GM04503 (cell line): Measurements from ENCODE around the gene HIRIP3.
"Not testable (repeated sequence)": the region's sequence is repeated elsewhere in the genome, so short reads cannot be mapped to it uniquely, and the experiment has no call there.

ENCODE experiments used
- DNase-seq: peaks from one replicate; pipeline ENCODE4 v3.0.0-alpha.2; 2012; ENCODE audit warnings: low read depth

Gene HIRIP3, protein sequence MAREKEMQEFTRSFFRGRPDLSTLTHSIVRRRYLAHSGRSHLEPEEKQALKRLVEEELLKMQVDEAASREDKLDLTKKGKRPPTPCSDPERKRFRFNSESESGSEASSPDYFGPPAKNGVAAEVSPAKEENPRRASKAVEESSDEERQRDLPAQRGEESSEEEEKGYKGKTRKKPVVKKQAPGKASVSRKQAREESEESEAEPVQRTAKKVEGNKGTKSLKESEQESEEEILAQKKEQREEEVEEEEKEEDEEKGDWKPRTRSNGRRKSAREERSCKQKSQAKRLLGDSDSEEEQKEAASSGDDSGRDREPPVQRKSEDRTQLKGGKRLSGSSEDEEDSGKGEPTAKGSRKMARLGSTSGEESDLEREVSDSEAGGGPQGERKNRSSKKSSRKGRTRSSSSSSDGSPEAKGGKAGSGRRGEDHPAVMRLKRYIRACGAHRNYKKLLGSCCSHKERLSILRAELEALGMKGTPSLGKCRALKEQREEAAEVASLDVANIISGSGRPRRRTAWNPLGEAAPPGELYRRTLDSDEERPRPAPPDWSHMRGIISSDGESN

DNA sequence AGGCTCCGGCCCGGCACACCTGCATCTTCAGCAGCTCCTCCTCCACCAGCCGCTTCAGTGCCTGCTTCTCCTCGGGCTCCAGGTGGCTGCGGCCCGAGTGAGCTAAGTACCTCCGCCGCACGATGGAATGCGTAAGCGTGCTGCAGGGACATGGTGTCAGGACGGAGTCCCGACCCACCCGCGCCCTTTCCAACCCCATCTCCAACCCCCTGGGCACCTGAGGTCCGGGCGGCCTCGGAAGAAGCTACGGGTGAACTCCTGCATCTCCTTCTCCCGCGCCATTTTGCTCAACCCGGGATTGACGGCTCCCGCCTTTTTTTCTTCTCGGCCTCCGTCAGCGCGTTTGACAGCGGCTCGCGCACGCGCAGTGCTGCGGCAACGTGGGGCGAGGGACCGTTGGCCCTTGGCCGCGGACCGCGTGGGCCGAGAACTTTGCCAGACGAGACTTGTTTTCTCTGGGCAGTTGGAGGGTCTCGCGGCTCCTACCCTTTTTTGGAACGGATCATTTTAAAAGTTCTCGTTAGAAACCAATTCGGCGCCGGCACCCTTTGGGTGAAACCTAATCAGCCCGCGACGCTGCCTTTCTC, at the start of gene HIRIP3:
HIRIP3 (minus strand) TSS at position 294 of the 587 bp plus-strand sequence; CDS start at position 282, 12 bp downstream.
- DNase-seq, result no peak

DNA sequence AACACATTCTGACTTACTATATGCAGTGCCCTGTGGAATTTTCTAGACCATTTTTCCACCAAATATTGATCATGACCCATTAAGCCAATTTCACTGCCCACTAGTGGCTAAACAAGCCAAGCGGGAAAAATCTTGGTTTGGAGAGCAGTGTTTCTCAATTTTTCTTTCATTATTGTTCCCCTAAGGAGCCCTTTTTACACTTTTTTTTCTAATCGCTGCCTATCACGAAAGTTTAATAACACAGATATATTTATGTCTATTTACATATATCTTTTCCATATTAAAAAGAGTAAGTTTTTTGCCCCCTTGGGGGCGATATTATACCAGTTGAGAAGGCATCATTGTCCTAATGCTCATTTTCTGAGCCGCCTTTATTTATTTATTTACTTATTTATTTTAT, 46.4 kb upstream of the HIRIP3 start:
- DNase-seq, result no peak

DNA sequence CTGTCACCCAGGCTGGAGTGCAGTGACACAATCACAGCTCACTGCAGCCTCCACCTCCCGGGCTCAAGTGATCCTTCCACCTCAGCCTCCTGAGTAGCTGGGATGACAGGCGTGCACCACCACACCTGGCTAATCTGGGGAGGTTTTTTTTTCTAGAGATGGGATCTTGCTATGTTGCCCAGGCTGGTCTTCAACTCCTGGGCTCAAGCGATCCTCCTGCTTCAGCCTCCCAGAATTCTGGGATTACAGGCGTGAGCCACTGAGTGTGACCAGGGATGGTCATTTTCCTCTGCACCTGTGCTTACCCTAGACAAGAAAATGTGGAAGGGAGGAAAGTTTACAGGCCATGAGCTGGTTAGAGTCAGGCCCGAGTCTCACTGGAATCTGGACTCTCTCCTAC, 45.3 kb upstream of the HIRIP3 start:
- not testable (repeated sequence) for DNase-seq

DNA sequence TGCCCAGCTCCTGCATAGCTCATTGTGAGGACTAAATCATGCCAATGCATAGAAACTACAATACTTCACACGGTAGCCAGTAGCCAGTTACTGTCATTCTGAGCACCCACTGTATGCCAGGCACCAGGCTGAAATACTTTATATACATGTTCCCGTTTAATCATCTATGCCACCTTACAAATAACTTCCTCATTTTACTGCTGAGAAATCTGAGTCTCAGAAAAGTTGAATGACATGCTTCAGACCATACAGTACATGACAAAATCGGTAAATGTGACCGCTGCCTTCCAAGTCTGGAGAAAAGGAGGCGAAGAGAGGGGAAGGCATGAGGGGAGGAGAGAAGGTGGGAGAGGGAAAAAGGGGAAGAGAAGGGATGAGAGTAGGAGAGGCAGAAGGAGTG, 44.8 kb upstream of the HIRIP3 start:
- DNase-seq, result no peak

DNA sequence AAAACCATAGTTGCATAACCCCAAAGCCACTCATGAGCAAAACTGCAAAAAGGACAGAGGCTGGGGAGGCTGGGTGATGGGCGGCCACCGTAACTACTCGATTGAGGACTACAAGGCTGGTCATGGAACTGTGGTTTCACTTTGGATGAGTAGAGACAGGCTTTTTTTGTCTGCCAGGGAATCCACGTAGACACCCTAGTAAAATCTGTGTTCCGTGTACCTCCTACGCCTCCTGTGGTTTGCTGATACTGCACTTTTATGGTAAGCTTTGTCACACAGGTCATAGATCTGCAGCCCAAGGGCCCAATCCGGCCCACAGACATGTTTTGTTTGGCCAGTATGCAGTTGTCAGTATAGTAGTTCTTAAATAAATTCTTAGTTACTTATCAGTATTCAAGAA, 37.9 kb upstream of the HIRIP3 start:
- no peak for DNase-seq

DNA sequence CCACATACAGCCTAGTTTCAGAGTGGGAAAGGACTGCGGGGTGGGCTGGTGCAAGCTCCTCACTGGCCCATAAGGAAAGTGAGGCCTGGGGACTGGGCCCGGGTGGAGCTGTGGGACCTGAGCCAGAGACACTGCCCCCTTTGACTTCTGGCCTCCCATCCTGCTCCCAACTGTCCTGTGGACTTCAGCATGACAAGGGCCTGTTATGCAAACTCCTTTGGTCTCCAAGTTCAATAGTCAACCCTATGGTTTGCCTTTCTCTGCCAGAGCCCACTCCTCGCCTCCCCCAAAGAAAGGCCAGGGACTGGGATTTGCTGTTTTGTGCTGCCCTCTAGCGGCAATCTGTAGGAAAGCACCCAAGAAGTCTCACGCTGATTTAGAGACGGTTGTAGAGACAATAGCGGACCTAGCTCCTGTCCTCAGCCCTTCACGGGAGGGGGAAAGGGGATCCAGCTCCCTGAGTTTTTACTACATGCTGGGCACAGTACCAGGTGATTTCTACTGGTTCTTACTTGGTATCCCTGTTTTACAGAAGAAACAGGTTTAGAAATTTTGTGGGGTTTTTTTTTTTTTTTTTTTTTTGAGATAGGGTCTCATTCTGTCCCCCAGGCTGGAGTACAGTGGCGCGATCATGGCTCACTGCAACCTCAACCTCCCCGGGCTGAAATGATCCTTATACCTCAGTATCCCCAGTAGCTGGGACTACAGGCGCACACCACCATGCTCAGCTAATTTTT, 36.8 kb upstream of the HIRIP3 start:
- DNase-seq, result no peak

DNA sequence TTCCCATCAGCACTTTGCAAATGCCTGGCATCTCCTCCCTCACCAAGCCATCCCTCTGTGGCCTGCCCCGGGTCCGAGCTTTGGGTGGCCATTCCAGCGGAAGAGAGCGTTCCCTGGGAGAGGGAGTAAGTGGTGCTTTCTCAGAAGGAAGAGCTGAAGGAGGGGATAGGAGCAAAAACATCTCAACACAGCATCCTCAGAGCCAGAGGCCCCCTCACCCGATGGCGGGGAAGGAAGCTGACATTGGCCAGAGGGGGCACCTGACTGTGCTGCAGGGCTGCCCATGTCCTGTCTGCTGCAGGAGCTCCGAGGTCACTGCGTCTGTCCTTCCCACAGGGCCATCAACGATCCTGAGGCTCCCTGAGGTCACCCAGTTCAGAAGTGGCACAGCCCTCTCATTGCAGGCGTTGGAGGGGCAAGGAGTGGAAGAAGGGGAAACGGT, 36.1 kb upstream of the HIRIP3 start:
- DNase-seq, result no peak

DNA sequence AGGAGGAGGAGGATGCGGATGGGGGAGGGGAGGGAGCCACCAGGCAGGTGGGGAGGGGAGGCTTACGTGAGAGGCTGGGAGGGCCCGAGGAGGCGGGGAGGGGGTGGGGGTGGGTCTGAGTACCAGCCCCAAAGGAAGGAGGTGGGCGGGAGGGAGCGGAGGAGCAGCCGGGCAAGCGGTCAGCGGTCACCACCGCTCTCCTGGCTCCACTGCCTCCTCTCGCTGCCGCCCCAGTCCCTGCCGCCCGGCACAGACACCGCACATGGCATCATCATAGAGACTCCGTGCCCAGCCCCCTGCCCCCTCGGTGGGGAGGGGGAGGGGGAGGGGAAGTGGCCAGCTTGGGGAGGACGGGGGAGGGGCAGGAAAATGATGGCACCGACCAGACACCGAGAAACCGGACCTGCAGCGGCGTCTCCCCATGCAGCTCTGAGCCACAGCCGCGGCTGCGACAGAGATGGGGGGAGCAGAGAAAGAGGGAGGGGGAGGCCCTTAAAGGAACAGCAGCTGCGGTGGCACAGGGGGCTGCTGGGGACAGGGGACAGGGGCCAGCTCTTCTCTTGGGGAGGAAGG, 35.5 kb upstream of the HIRIP3 start, which contains the start of gene TLCD3B:
TLCD3B (minus strand) TSS at position 431 of the 573 bp plus-strand sequence. CDS start 744 bp downstream, outside the sequence.
- DNase-seq, result no peak

DNA sequence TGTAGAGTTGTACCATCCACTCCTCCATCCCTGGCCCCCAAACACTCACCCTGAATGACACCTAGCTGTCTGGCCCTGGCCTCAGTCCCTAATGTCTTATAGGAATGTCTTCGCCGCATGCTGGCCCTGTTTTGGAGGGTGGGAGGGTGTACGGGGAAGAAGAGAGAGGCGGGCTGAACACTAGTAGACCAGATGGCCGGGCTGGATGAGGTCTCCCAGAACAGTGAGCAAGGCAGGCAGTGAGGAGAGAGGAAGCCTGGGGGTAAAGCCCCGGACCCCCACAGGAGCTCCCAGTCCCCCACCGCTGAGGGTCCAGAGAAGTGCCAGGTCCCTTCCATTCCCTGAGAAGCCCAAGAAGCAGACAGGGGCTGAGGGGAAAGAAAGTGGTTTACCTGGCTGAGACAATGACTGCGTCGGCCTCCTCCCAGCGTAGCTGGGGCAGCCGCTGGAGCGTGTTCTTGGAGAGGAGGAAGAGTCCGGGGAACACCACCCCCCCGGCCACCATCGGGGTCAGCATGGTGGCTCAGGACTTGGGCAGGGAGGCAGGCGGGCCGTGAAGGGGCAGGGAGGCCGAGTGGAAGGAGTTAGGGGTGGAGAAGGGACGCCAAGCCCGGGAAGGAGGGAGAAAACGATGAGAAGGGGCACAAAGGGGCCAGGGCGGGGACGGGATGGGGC, 34.7 kb upstream of the HIRIP3 start:
- DNase-seq, result no peak

DNA sequence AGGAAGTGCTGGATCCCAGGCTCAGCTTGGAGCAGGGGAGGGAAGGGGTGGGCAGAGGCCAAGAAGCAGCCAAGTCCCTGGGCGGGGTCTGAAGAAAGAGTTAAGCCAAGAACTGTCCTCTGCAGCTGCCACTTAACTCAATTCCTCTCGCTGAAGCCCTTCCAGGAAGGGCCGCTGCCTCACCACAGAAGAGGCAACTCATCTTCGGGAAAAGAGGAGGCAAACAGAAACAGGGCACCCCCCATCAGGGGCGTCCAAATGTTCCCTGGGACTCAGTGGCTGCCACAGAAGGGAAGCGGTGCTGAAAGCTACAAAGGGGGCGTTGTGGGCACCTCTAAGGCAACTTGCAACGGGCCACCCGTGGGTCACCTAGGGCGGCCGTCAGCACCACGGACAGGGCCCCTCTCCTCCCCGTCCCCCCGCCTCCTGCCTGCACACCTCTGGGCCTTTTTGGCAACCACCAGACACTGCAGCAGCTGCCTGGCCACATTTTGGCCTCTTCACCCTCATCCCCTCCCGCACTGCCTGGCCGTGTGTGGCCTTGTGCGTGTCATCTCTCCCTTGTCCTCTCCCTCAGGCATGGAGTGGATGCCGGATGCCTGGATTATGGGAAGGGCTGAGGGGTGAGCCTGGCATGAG, 33.1 kb upstream of the HIRIP3 start:
- no peak for DNase-seq

DNA sequence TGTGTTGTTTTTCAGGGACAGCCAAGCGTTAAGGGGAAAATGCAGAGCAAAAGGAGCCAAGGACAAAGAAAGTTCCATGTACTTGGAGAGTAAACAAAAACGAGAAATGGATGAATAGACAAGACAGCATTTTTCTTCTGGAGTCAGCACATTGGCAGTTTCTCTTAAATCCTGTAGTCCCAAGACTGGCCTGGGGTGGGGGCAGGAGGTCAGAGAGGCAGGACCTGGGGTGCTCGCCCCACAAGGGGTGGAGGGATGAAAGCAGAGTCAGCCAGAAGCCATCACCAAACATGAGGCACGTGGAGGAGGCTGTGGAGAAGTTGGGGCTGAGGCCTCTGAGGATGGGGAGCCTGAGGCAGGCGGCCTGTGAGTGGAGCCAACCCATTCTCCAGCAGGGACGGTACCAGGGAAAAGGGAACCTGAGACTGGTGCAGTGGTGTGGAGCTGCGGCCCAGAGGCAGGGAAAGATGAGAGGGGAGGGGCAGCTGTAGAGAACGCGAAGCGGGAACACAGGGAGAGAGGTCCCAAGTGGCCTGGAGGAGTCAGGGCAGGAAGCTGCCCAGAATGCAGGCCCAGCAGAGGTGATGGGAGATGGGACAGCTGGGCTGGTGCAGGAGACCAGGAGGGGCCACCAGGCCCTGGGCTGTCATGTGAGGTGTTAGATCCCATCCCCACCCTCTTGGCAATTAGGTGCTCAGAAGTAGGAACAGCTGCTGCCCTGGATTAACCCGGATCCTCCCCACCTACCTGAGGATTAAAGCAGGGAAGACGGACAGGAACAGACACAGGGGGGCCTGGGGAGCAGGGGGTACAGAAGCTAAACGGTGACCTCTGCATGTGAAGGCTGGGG, 32.4 kb upstream of the HIRIP3 start:
- DNase-seq, result no peak

DNA sequence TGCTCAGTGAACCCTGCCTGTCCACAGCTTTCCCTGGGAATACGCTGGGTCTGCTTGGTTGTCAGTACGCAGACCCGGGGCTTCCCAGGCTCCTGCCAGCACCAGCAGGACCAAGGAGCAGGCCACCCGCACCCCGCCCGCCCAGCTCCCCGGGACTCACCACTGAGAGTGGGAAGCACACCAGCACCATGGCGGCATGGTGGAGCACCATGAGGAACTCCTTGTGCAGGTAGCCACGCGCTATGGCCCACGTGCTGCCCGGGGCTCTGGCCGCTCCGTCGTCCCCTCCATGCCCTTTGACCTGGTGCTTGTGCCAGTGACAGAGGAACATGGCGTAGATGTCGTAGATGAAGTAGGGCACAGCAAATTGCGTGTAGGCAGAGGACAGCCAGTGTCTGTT, 31.0 kb upstream of the HIRIP3 start:
- DNase-seq, result no peak

DNA sequence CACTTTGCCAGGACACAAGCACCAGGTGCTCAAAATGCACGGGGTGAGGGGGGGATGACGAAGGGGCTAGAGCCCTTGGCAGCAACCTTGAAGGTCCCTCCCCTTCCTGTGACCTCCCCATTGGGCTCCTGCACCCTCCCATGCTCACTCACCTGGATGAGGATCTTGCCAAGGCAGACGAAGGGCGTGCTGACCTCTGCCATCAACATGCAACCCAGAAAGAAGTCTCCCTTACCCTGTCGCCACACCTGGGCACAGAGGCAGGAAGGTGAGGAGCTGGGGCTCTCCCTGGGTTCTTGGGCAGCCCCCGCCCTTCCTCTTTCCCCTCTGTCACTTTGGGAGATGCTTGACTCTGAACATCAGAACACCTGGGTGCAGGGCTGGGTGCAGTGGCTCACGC, 30.2 kb upstream of the HIRIP3 start:
- no peak for DNase-seq

DNA sequence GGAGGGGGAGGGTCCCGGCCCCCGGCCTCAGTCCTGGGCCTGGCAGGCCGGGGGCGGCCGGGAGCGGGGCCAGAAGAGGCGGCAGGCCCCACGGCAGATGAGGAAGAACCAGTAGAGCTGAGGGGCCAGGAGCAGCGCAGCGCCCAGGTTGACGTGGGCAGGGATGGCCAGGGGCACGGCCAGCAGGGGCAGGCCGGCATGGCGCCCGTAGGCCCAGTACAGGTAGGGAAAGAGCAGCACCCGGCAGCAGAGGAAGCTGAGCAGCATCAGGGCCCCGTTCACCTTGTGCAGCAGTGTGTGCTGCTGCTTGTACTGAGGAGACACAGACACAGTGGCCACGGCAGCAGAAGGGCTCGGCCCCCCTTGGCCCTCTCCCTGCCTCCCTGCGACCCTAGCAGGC, 29.7 kb upstream of the HIRIP3 start:
- no peak for DNase-seq

DNA sequence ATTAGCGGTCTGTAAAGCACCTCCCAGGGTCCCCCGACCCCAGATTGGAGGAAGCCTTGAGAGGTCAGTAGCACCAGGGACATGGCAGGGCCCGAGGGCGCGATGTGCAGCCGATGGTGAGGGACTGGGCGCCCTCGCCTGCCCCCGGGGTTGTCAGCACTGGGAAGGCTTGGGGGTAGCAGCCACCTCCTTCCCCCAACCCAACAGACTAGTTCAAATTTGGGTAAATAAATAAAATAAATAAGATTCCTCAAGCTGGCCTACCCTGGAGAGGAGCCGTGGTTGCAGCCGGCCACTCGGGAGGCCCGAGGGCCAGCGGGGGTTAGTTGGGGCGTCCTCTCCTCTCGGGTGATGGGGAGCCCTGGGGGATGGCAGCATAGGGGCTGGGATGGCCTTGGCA, 29.0 kb upstream of the HIRIP3 start:
- DNase-seq, result no peak

DNA sequence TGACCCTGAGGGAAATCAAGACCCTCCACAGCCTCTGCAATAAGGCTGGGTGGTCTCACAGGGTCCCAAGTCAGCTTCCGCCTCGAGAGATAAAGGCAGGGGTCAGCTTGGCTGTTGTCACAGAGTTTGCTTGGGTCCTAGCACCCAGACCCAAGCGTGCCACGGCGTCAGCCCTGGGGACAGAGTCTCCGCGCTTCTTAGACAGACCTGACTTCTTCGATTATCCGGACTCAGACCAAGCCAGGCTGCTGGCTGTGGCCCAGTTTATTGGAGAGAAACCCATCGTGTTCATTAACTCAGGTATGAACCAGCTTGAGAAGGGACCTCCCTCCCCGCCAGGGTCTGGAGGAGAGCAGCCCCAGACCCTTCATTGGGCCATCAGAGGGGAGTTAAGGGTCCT, 28.2 kb upstream of the HIRIP3 start:
- no peak for DNase-seq

DNA sequence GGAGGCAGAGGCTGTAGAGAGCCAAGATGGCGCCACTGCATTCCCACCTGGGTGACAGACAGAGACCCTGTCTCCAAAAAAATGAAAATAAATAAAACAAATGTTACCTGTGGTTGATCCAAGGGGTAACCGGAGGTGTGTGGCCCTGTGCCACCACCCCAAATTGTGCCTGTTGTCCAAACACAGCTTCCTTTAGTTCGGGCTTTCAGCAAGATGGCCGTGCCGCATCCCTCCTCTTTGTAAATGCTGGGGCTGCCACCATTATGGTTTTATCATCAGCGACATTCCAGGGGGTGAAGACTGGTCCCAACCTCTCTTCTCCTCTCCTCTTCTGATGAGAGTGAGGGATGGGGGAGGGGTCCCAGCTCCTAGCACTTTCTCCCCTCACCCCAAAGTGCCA, 27.5 kb upstream of the HIRIP3 start, which contains the start of gene C16orf92:
C16orf92 (plus strand) TSS at position 312 of the 400 bp plus-strand sequence. CDS start 143 bp downstream, outside the sequence.
- no peak for DNase-seq

DNA sequence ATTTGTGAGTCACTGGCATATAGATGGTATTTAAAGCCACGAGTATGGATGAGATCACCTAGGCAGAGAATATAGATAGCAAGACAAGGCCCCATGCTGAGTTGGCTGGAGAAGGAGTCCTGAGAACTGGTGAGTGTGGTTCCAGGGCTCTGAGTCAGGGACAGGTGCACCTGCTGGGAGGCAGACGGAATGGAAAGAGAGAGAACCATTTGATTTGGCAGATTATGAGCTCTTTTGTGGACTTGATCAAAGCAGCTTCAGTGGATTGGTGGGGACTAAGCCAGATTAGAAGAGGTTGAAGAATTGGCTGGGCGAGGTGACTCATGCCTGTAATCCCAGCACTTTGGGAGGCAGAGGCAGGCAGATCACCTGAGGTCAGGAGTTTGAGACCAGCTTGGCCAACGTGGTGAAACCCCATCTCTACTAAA, 23.3 kb upstream of the HIRIP3 start:
- no peak for DNase-seq

DNA sequence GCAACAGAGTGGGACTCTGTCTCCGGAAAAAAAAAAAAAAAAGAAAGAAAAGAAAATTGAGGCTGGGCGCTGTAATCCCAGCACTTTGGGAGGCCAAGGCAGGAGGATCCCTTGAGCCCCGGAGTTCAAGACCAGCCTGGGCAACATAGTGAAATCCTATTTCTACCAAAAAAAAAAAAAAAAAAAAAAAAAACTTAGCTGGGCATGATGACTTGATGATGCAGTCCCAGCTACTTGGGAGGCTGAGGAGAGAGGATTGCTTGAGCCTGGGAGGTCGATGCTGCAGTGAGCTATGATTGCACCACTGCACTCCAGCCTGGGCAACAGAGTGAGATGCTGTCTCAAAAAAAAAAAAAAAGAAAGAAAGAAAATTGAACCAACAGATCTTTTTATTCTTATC, 22.5 kb upstream of the HIRIP3 start:
- not testable (repeated sequence) for DNase-seq

DNA sequence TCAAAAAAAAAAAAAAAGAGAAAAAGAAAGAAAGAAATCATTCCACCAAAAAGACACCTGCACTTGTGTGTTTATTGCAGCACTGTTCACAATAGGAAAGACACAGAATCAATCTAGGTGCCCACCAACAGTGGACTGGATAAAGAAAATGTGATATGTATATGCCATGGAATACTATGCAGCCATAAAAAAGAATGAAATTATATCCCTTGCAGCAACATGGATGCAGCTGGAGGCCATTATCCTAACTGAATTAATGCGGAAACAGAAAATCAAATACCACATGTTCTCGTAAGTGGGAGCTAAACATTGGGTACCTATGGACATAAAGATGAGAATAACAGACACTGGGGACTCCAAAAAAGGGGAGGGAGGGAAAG, 21.9 kb upstream of the HIRIP3 start:
- no peak for DNase-seq
